NCI-H2081 (cell line): Measurements from ENCODE around the gene IL36RN.

ENCODE experiments used
- DNase-seq, 2 experiments: peaks; one replicate each; lab custom pipeline; 2025; lab: John Stamatoyannopoulos, UW

IL36RN gene

DNA sequence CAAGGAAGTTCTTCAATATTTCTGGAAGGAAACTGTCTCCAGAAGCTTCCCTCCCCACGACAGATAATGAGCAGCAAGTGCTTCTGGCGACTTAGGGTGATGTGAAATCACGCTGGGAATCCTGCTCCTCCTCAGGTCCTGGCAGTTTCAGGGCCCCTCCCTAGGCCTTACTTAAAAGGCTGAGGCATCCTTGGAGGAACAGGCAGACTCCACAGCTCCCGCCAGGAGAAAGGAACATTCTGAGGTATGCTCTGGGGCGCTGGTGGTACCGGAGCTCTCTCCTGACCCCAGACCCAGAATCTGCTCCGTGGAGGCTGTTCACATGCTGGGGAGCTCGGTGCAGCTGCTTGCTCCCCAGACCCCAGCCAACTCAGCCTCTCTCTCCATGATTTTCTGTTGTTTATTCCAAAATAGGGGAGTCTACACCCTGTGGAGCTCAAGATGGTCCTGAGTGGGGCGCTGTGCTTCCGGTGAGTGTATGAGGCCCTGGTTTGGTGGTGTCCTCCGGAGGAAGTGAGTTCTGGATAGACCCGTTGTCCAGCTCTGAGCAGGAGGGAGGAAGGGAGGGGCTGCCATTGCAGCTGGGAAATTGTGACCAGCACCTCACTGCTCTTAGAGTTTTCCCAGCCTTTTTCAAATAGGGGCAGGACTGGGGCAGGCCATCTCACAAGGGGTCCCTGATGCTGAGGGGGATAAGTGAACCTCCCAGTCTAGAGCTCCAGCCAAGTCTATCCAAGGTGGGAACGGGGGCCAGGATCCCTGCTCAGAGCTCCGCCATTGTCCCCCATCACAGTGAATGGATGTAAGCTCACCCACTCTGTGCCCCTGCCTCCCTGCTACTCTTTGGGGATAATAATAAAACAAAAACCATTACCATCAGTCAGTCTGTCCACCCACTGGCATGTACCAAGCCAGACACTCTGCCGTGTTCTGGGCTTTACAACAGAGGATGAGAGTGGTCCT, at the start of gene IL36RN:
TSS of gene IL36RN (plus strand) at position 201 of the 963 bp plus-strand sequence. CDS start at position 442, 241 bp downstream.
- no peak for DNase-seq

DNA sequence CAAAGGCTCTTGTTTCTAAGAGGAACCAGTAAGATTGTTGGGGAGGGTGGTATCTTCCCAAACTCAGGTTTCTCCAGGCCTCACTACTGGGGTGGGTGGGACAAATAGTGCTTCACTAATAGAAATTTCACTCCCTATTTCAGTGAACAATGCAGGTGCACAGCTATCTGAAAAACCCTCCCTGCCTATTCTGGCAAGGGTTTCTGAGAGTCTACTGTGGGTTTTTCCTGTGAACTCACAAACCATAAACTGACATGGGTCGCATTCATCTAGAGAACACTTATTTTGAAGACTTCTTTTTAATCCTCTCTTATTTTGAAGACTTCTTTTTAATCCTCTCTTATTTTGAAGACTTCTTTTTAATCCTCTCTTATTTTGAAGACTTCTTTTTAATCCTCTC, 49.4 kb upstream of the IL36RN start:
- DNase-seq, result no peak

DNA sequence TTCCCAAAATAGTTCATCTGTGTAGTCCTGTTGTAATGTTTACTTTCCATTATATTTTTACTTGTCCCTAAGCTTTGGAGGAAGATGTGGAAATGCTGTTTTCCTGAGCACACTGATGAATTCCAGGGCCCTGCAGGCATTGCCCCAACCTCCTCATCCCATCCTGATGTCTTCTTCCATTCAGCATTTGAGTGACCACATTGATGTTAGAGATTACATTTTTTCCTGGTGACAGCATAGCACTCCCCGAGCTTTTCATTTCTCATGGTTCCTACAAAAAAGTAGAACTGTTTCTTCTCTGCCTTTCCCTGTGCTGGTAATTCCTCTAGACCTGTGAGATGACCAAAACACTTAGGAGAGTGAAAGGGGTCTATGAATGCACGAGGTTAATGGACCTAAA, 48.9 kb upstream of the IL36RN start:
- no peak for DNase-seq

DNA sequence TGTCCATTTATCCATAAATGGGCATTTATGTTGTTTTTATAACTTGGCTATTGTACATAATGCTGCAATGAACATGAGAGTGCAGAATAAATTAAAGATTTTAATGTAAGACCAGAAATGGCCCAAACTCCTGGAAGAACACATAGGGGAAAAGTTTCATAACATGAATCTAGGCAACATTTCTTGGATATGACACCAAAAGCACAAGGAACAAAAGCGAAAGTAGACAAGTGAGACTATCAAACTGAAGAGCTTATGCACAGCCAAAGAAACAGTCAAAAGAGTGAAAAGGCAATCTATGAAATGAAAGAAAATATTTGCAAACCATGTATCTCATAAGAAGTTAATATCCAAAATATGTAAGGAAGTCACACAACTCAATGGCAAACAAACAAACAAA, 47.9 kb upstream of the IL36RN start:
- no peak for DNase-seq

DNA sequence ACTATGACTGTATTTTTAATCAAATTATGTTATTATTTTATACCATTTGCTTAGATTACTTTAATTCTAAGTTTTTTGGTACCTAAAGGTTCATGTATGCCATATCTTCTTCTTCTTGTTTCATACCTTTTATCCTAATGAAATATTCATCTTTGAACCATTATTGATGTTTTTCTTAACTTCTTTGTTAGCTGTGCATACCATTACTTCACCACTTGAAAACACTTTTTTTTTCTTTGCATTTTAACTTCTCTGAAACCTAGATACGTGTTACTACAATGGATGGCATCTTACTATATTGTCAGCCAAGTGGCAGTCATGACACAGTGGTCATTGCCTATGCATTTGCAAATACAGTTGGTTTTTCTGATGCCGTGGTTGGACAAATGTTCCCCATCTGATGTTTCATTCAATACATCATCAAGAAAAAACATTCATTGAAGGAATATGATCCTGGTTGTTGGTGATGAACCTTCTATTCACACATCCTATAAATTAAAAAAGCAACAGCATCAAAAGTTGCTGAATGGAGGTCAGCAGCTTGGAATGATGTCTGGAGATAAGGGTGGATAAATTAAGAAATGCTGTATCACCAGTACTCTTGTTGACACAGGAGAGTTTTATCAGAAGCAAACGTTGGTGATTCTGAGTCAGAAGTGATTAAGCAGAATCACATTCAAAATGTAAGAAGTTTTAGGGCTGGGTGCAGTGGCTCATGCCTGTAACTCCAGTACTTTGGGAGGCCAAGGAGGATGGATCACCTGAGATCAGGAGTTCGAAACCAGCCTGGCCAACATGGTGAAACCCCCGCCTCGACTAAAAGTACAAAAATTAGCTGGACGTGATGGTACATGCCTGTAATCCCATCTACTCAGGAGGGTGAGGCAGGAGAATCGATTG, 46.3 kb upstream of the IL36RN start:
- DNase-seq, result no peak

DNA sequence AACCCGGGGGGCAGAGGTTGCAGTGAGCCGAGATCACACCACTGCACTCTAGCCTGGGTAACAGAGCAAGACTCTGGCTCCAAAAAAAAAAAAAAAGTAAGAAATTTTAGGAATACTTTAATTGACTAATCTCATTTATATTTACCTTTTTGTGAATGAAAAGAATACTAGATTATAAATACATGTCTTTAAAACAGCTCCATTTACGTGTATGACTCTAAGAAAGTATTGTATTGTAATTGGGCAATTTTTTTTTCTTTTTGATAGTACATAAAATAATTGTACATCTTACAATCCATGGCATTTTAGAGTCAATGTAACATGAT, 45.7 kb upstream of the IL36RN start:
- DNase-seq, result no peak

DNA sequence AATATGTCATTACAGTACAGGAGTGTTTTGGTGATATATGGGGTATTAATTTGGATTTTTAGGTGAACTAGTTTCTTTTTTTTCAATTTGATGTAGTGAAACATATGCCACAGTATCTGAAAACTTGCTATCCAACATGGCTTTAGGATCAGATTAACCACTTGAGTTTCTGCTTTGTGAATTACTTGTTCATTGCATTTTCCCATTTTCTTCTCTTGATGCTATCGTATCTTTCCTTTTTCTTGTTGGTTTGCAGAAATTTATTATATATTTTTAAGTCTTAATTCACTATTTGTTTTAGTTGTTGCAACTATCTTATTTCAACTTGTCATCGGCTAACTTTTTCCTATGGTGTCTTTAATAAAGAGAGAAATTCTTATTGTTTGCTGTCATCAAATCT, 44.9 kb upstream of the IL36RN start:
- no peak for DNase-seq

DNA sequence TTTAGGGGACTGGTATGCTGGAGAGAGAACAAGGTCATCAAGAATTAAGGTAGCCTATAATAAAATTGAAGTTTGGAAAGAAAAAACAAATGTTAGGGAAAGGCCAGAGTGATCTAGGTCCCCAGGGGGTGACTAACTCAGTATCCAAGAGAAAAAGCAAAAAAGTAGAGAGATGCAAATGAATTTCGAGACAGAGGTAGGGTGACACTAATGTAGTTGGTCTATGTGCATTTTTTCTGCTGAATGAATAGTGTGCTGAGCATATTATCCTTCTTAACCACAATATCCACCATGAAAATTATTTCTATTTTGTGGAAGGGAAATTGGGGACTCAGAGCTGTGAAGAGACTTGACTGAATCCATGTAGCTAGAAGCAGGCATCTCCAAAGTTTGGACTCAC, 44.0 kb upstream of the IL36RN start:
- no peak for DNase-seq

DNA sequence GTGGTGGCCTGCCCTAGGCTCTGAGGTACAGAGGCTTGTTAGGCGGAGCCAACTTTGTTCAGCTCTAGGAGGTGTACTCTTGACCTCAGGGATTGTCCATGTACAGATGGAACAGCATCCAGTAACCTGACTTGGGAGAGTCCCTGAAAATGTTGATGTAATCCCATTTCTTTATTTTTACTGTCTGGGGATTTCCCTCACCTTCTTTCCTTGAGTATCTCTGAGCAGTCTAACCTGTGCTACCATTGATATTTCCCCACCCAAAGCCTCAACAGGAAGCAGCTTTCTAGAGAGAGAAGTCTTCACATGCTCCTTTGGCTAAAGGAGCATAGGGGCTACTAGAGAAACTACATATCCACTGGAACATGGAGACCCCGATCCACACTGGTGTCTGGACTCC, 43.3 kb upstream of the IL36RN start:
- no peak for DNase-seq

DNA sequence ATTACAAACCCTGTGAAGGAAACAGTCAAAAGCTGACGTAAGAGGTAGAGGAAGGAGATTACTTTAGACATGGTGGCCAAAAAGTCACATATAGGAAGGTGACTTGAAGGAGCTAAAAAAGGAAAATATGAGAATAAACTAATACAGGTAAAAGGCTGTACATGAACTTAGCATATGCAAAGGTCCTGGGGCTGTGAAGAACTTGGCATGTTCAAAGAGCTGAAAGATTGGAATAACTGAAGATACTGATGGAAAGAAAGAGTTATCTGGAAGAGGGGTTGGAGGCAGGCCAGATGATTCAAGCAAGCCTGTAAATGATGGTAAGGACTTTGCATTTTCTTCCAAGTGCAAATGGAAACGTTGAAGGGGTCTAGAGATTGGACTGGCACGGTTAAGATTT, 40.5 kb upstream of the IL36RN start:
- DNase-seq, result no peak

DNA sequence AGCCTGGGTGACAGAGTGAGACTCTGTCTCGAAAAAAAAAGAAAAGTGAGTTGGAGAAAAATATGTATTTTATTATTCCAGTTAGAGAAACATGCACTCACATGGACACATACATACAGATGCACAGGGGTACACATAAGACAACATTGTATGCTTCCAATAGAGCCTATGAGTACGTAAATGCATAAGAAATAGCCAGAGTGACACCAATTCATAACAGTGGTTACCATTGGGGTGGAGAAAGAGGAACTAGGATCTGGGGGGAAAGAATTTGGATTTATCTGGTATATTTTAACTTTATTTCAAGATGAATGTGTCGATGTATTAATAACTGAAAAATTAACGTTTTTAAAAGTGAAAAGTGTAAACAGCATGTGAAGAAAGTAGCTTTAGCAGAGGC, 37.7 kb upstream of the IL36RN start:
- DNase-seq, result no peak

DNA sequence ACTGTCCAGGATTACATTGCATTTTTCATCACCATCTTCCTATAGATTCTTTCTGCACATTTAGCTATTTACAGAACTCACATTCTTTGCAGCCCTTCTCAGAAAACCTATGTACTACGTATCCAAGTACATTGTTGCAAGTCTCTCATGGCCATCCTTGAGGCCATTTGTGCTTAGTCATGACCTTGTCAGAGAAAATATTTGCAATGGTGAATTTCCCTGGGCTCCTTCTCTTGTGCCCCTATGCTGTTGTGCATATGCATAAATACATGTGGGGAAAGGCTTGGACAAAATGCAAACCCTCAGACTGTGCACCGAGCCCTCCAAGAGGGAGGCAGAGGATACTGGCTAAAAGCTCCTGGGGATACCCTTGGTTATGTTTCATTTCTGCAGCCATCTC, 34.2 kb upstream of the IL36RN start:
- DNase-seq, result no peak

DNA sequence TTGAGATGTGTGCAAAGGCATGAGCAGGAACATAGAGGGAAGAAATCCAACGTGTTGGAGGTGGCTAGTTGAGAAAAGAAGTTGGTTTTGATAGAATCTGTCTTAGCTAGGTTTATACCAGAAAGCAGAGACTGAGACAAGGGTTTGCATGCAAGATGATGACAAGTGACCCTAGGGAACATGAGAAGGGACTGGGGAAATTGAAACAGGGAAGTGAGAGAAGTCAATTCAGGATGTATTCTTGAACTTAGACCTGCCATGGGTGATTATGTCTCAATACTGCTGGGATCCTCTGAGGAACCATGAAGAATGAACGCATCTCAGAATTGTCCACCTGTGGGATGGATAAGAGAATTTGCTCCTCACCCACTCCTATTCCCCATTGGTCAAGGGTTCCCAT, 33.3 kb upstream of the IL36RN start:
- no peak for DNase-seq

DNA sequence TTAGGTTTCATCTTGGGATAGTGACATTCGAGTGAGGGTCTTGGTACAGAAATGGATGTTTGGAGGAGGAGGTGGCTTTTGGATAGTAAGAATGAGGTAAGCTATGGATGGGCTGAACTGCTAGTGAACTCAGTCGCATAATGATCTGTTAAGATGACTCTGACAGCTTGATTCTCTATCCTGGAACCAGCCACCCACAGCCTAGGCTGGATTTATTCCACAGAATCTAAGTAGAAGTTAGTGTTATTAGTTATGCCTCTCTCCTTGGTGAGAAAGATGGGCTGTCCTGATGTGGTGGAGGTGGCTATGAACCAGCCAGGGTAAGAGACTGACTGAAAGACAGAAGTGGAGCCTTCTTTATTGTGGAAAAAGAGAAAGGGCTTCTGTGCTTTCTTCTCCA, 31.3 kb upstream of the IL36RN start:
- DNase-seq, result no peak

DNA sequence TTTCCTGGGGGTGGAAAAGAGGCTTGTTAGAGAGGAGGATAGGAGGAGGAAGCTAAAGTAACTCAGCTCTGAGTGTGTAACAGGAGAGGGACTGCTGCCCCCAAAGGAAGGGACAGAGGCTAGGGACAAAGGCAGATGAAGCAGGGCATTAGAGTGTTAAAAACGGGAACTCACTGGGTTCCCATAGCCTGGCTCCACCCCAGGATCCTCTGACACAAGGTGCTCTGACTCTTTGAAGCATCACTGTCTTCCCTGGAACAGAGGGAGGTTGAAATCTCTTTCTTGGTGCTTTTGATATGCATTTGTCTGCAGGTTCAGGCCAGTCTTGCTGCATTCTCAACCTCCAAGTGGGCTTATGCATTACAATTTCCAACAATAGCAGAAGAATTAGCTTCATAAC, 30.9 kb upstream of the IL36RN start:
- DNase-seq, result no peak

DNA sequence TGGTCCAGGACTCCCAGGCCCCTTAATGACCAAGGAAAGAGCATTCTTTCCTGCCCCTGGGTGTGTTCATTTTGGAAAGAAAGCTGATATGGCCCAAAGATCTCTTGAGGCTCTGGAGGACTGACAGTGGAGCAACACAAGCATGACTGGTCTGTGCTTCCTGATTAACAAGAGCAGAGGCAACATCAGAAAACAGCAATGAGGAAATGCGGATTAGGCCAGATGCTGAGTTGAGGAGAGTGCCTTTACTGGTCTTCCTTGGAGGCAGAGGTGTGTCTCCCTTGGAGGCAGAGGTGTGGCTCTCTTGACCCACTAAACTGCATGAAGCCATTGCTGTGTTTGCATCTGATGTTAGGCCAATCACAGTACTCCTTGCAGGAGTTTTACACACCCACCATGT, 26.3 kb upstream of the IL36RN start:
- DNase-seq, result no peak

DNA sequence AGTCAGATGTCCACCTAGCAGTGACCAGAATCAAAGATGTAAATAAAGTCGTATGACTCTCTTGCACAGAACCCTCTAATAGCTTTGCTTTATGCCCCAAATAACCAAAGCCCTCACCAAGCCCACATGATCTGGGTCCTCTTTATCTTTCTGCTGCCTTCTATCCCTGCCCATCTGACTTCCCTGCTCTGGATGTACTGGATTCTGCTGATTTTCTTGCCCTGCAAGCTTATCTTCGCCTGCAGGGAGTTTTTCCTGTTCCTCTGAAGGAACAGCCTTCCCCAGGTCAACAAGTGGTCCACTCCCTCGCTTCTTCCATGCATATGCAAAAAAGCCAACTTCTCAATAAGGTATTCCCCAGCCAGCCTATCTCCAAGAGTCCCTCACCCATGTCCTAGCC, 25.0 kb upstream of the IL36RN start:
- DNase-seq, result no peak

DNA sequence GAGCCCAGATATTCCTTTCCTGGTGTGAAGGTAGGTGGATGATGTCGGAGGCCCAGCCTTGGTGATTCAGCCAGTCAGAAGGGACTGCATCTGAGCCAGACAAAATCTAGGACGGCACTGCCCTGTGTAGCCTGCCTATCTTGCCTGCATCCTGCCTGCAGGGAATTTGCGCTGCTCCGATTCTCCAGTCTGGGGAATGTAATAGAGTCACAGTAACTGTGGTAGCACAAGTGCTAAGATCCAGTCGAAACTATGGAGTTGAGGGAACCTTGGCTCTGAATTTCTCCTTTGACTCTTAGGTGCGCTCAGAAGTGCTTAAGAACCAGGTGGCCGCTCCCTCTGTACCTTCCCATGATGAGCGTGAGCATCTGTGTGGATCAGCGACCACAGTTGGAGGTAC, 22.2 kb upstream of the IL36RN start:
- DNase-seq, result no peak

DNA sequence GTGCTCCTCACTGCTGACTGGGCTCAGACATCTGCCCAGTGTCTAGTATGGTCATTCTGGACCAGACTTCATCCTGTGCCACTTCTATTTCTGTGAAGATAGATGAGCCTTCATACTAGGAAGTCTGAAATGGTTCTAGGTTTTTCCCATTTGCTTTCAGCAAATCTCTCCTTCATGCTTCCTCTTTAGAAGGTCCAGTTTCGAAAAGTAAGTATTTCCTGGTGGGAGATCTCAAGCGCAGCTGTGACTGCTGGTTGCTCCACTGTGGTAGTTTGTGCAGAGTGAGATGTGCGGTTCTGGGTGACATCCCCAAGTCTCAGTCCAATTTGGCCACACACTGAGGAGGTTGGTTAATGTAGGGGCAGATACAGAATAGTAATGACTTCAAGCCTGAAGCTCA, 20.7 kb upstream of the IL36RN start:
- no peak for DNase-seq

DNA sequence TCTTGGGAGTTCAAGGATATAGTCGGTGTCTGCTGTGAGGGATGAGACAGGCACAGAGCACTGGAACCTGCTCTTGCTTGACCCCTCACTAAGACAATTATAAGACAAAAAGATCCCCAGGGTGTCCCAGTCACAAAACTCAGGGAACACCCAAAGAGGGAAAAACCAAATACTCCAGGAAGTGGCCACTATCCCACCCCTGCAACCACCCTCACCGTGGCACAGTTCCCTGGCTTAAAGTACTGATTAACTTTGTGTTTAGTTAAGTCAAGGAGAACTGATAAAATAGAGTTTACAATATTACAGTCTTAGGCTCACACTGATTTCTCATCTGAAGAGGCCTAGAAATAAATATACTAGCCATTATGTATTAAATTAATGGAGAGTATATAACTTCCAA, 19.8 kb upstream of the IL36RN start:
- no peak for DNase-seq

DNA sequence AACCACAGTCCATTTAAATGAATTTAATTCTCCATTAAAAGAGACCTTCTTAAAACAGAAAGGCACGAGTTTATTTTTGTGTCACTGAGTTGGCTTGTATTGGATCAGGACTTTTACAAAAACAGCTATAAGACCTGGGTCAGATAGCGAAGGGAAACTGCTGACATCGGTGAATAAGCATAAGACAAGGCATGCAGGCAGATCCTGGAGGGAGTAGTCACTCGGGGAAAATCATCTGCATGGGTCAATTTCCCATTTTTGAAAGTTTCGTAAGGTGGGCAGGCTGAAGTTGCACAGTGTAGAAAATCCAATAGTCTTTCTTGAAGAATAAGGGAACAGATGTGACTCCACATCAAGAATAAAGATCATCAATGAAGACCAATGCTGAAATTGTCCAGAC, 19.3 kb upstream of the IL36RN start:
- no peak for DNase-seq

DNA sequence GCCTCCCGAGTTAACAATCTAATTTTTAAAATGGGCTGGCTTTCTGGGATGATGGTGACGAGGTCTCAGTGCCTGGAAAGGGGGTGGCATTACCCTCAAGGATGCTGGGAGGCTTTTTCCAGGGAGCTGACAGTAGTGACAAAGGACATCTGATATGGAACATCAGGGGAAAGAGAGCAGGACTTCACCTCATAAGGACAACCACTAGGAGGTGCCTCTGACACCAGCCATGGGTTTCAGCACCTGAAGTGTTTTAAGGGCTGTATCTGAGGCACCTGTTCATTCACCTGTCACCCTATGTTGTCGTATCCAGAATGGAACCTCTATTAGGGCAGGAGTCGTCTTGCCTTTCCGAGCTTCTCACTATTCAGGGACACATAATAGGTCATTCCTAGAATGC, 17.1 kb upstream of the IL36RN start:
- no peak for DNase-seq

DNA sequence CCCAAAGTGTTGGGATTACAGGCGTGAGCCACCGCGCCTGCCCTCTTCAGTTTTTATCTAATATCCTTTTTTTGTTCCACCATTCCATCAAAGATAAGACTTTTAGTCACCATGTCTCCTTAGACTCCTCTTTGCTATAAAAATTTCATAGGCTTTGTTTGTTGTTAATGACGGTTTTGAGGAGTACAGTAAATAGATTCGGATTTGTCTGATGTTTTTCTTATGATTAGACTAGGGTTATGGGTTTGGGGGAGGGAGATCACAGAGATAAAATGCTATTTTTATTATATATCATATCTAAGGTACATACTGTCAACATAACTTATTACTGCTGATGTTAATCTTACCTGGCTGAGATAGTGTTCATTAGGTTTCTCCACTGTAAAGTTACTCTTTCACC, 12.5 kb upstream of the IL36RN start:
- no peak for DNase-seq
